ENCODE results near the gene HBB. TPM values are rescaled to one million over a fixed set of nuclear protein-coding genes. Genes with fewer than 3 reads are reported as not detected.
"Not testable (repeated sequence)": the region's sequence is repeated elsewhere in the genome, so short reads cannot be mapped to it uniquely, and the experiment has no call there.

HBB gene
- total RNA-seq, 2 experiments from 2014 or later = not detected

- Mint-ChIP-seq H3K4me1 (no peaks in the 10 kb centered on the region), H3K4me3 (no peak overlapping the region), H3K27me3 (no peaks in the 10 kb centered on the region), H3K9me3 (no peaks in the 10 kb centered on the region), H3K27ac (no peak overlapping the region), H3K36me3 (ENCODE audit: low read depth) (no peaks in the 10 kb centered on the region)
- CTCF ChIA-PET = no interaction called here
- POLR2A ChIA-PET = no interaction called here
- no peak for DNase-seq
Observed at GRCh38 chr11:5252919-5253265, 26.0 kb upstream of the HBB start.

- Mint-ChIP-seq H3K27me3 (no peaks in the 10 kb centered on the region), H3K4me3 (no peak overlapping the region), H3K9me3 (no peaks in the 10 kb centered on the region), H3K4me1 (no peaks in the 10 kb centered on the region), H3K36me3 (ENCODE audit: low read depth) (no peaks in the 10 kb centered on the region), H3K27ac (no peak overlapping the region)
- ChIA-PET POLR2A (no interaction called here), CTCF (no interaction called here)
- no peak for DNase-seq
Observed at GRCh38 chr11:5252192-5252918, 25.5 kb upstream of the HBB start.

GRCh38 chr11:5251746-5252145 lies 24.9 kb upstream of the HBB start:
- H3K4me1 Mint-ChIP-seq = no peaks in the 10 kb centered on the region
- DNase-seq = no peak

GRCh38 chr11:5250543-5251204 lies 23.8 kb upstream of the HBB start:
- Mint-ChIP-seq H3K4me1 (no peaks in the 10 kb centered on the region), H3K36me3 (ENCODE audit: low read depth) (no peaks in the 10 kb centered on the region), H3K4me3 (no peak overlapping the region), H3K27me3 (no peaks in the 10 kb centered on the region), H3K27ac (no peak overlapping the region), H3K9me3 (no peaks in the 10 kb centered on the region)
- POLR2A ChIA-PET = no interaction called here
- no peak for DNase-seq
- CTCF ChIA-PET = no interaction called here

More at GRCh38 chr11:5251746-5252145, 24.9 kb upstream of the HBB start:
- ChIA-PET POLR2A (no interaction called here), CTCF (no interaction called here)
- Mint-ChIP-seq H3K9me3 (no peaks in the 10 kb centered on the region), H3K36me3 (ENCODE audit: low read depth) (no peaks in the 10 kb centered on the region), H3K27ac (no peak overlapping the region), H3K4me3 (no peak overlapping the region), H3K27me3 (no peaks in the 10 kb centered on the region)

- DNase-seq; POLR2A ChIA-PET; H3K4me1 Mint-ChIP-seq; H3K27me3 Mint-ChIP-seq; H3K9me3 Mint-ChIP-seq; H3K4me3 Mint-ChIP-seq; H3K27ac Mint-ChIP-seq; H3K36me3 Mint-ChIP-seq (ENCODE audit: low read depth); CTCF ChIA-PET: not testable (repeated sequence)
Observed at GRCh38 chr11:5249807-5250396, 23.0 kb upstream of the HBB start, which contains the start of gene HBG1. Gene HBG1 (minus strand): TSS chr11:5249857. CDS start chr11:5249804, 53 bp downstream.

- POLR2A ChIA-PET; H3K36me3 Mint-ChIP-seq (ENCODE audit: low read depth); H3K4me1 Mint-ChIP-seq; H3K27me3 Mint-ChIP-seq; H3K4me3 Mint-ChIP-seq; DNase-seq; H3K9me3 Mint-ChIP-seq; CTCF ChIA-PET; H3K27ac Mint-ChIP-seq: not testable (repeated sequence)
Observed at GRCh38 chr11:5248498-5248897, 21.6 kb upstream of the HBB start.

- DNase-seq = no peak
- H3K4me1 Mint-ChIP-seq = no peaks in the 10 kb centered on the region
- no peaks in the 10 kb centered on the region for H3K36me3 Mint-ChIP-seq (ENCODE audit: low read depth)
- H3K27ac Mint-ChIP-seq = no peak overlapping the region
- POLR2A ChIA-PET = no interaction called here
- CTCF ChIA-PET = no interaction called here
- no peak overlapping the region for H3K4me3 Mint-ChIP-seq
- H3K9me3 Mint-ChIP-seq = no peaks in the 10 kb centered on the region
- H3K27me3 Mint-ChIP-seq = no peaks in the 10 kb centered on the region
Observed at GRCh38 chr11:5247472-5248192, 20.8 kb upstream of the HBB start.

- no peak overlapping the region for H3K27ac Mint-ChIP-seq
- POLR2A ChIA-PET = no interaction called here
- no peaks in the 10 kb centered on the region for H3K36me3 Mint-ChIP-seq (ENCODE audit: low read depth)
- H3K4me3 Mint-ChIP-seq = no peak overlapping the region
- no peaks in the 10 kb centered on the region for H3K4me1 Mint-ChIP-seq
- H3K27me3 Mint-ChIP-seq = no peaks in the 10 kb centered on the region
- CTCF ChIA-PET = no interaction called here
- no peak for DNase-seq
- H3K9me3 Mint-ChIP-seq = no peaks in the 10 kb centered on the region
Observed at GRCh38 chr11:5246772-5247471, 20.1 kb upstream of the HBB start.

- H3K27ac Mint-ChIP-seq = no peak overlapping the region
- no peaks in the 10 kb centered on the region for H3K9me3 Mint-ChIP-seq
- no peak overlapping the region for H3K4me3 Mint-ChIP-seq
- H3K36me3 Mint-ChIP-seq (ENCODE audit: low read depth) = no peaks in the 10 kb centered on the region
- H3K27me3 Mint-ChIP-seq = no peaks in the 10 kb centered on the region
- H3K4me1 Mint-ChIP-seq = no peaks in the 10 kb centered on the region
- POLR2A ChIA-PET = no interaction called here
- CTCF ChIA-PET = no interaction called here
- no peak for DNase-seq
Observed at GRCh38 chr11:5245155-5245554, 18.3 kb upstream of the HBB start.

- Mint-ChIP-seq H3K27ac (no peak overlapping the region), H3K4me1 (no peaks in the 10 kb centered on the region), H3K4me3 (no peak overlapping the region), H3K9me3 (no peaks in the 10 kb centered on the region), H3K27me3 (no peaks in the 10 kb centered on the region), H3K36me3 (ENCODE audit: low read depth) (no peaks in the 10 kb centered on the region)
- ChIA-PET CTCF (no interaction called here), POLR2A (no interaction called here)
- no peak for DNase-seq
Observed at GRCh38 chr11:5243816-5244180, 16.9 kb upstream of the HBB start.

GRCh38 chr11:5242933-5243815 lies 16.3 kb upstream of the HBB start:
- Mint-ChIP-seq H3K36me3 (ENCODE audit: low read depth) (no peaks in the 10 kb centered on the region), H3K4me1 (no peaks in the 10 kb centered on the region), H3K27ac (no peak overlapping the region), H3K4me3 (no peak overlapping the region), H3K27me3 (no peaks in the 10 kb centered on the region), H3K9me3 (no peaks in the 10 kb centered on the region)
- POLR2A ChIA-PET = no interaction called here
- CTCF ChIA-PET = no interaction called here
- no peak for DNase-seq

GRCh38 chr11:5242208-5242607 lies 15.3 kb upstream of the HBB start:
- Mint-ChIP-seq H3K27ac (no peak overlapping the region), H3K4me1 (no peaks in the 10 kb centered on the region), H3K27me3 (no peaks in the 10 kb centered on the region), H3K4me3 (no peak overlapping the region), H3K9me3 (no peaks in the 10 kb centered on the region), H3K36me3 (ENCODE audit: low read depth) (no peaks in the 10 kb centered on the region)
- POLR2A ChIA-PET = no interaction called here
- CTCF ChIA-PET = no interaction called here
- no peak for DNase-seq

Data from activated CD4-positive, alpha-beta memory T cell treated with anti-CD3 and anti-CD28 coated beads, Interleukin-2, amount 10 ng/mL, durations not matched to agents 7 days and 5 days (primary cell).